Measurements from ENCODE around the gene MYO3B.

MYO3B gene

GRCh38 chr2:170703776-170704476, 526.0 kb downstream of the MYO3B start:
- DNase-seq (ENCODE audit: low spot score) = no peak
